PFSK-1 (cell line): ENCODE results near the gene MRPS12.

Experiments
- FOXP2 ChIP-seq: optimal IDR thresholded peaks from 2 replicates; pipeline ENCODE3; 2011; ENCODE audit warnings: borderline replicate concordance, control low read depth, inconsistent platforms; ENCODE audit not compliant: insufficient read depth; ENCODE audit errors: extremely low read length, extremely low read depth
- POLR2AphosphoS5 ChIP-seq: IDR thresholded peaks from 2 replicates; pipeline ENCODE4 v1.6.1; 2012; ENCODE audit warnings: low read depth, mild to moderate bottlenecking, control low read depth, low read length, moderate library complexity
- SIN3A ChIP-seq: IDR thresholded peaks from 2 replicates; pipeline ENCODE4 v1.6.1; 2012; ENCODE audit warnings: mild to moderate bottlenecking, low read length, moderate library complexity, borderline replicate concordance; ENCODE audit not compliant: insufficient read depth
- TAF1 ChIP-seq: IDR thresholded peaks from 2 replicates; pipeline ENCODE4 v1.6.1; 2012; ENCODE audit warnings: low read length, control low read depth, borderline replicate concordance; ENCODE audit not compliant: insufficient read depth
- TF ChIP-seq, protein P1 (sequence below), 2 experiments: IDR thresholded peaks; 2 replicates each; pipeline versions ENCODE4 v1.6.1 to v1.8.0; 2011 to 2012; ENCODE audit warnings: low read depth in 2 of 2, low read length in 2 of 2, control low read depth in 1 of 2, inconsistent platforms in 1 of 2, mild to moderate bottlenecking in 1 of 2, moderate library complexity in 1 of 2; ENCODE audit not compliant: insufficient read depth in 1 of 2

The MRPS12 gene

DNA sequence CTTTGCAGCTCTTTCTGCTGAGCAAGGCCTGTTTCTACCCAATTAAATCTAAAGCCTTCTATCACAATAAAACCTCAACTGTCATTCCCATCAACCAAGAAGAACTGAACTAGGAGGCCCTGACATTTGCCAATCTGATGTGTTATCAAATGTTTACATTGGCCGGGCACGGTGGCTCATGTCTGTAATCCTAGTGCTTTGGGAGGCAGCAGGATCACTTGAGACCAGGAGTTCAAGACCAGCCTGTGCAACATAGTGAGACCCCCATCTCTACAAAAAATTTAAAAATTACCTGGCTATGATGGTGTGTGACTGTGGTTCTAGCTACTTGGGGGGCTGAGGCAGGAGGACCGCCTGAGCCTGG, 47.6 kb downstream of the MRPS12 start:
- TF ChIP-seq, protein P1, sequence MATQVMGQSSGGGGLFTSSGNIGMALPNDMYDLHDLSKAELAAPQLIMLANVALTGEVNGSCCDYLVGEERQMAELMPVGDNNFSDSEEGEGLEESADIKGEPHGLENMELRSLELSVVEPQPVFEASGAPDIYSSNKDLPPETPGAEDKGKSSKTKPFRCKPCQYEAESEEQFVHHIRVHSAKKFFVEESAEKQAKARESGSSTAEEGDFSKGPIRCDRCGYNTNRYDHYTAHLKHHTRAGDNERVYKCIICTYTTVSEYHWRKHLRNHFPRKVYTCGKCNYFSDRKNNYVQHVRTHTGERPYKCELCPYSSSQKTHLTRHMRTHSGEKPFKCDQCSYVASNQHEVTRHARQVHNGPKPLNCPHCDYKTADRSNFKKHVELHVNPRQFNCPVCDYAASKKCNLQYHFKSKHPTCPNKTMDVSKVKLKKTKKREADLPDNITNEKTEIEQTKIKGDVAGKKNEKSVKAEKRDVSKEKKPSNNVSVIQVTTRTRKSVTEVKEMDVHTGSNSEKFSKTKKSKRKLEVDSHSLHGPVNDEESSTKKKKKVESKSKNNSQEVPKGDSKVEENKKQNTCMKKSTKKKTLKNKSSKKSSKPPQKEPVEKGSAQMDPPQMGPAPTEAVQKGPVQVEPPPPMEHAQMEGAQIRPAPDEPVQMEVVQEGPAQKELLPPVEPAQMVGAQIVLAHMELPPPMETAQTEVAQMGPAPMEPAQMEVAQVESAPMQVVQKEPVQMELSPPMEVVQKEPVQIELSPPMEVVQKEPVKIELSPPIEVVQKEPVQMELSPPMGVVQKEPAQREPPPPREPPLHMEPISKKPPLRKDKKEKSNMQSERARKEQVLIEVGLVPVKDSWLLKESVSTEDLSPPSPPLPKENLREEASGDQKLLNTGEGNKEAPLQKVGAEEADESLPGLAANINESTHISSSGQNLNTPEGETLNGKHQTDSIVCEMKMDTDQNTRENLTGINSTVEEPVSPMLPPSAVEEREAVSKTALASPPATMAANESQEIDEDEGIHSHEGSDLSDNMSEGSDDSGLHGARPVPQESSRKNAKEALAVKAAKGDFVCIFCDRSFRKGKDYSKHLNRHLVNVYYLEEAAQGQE (IDR thresholded peaks at IDR 0.05; ENCODE audit: insufficient read depth in 1 of 2, low read depth in 2 of 2, low read length in 2 of 2), result no peak
- TF ChIP-seq FOXP2 (no peak), SIN3A (no peak), POLR2AphosphoS5 (no peak), TAF1 (no peak)

DNA sequence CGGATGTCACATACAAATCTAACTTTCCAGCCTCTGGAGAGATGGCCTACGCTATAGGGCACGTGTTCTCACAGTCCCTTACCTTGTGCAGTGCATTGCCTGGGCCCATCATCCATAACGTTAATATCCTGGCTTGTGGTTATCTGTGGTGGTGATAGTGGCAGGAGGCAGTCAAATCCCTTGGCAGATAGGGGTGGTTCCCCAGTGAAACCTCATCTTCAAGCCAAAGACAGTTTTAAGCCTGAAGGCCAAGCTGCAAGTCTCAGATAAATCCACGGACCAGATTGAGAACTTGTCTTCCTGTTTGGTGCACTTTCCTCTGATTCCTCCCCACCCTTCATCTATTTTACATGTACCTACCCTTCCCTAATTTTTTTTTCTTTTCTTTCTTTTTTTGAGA, 49.1 kb downstream of the MRPS12 start:
- TF ChIP-seq POLR2AphosphoS5 (no peak), FOXP2 (no peak), TAF1 (no peak), SIN3A (no peak)
- TF ChIP-seq, protein P1 (IDR thresholded peaks at IDR 0.05; ENCODE audit: insufficient read depth in 1 of 2, low read depth in 2 of 2, low read length in 2 of 2), result no peak

DNA sequence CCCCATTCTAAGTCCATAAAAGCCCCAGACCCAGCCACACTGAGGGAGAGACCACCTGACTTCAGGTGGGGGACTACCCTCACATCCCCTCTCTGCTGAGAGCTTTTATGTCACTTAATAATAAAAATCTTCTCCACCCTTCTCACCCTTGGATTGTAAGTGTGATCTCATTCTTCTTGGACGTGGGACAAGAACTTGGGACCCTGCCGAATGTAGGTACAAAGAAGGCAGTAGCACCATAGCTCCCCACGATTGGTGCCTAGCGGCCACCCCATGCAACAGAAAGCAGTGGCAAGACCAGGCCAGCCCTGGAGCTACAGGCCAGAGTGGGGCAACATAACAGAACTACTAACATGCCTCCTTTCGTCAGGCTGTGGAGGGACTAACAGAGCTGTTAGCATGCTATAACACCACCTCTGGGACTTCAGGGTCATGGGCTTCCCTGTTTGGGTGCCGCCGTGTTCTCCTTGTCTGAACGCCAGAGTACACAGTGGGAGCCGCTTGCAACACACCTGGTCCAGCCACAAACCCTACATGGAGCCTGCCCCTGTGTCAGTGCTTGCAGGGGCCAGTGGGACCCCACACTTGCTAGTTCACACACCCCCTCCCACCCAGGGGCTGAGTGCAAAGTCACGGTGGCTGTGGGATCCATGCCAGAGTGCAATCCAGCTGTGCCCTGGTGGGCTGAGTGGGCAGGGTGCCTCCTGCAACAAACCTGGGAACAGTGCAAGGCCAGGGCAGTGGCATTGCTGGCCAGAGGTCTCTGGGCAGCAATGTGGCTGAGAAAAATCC, 50.0 kb downstream of the MRPS12 start:
- TF ChIP-seq POLR2AphosphoS5 (no peak), SIN3A (no peak), TAF1 (no peak), FOXP2 (no peak)
- TF ChIP-seq, protein P1 (IDR thresholded peaks at IDR 0.05; ENCODE audit: insufficient read depth in 1 of 2, low read depth in 2 of 2, low read length in 2 of 2), result no peak
